Measurements from ENCODE around the gene ARL6IP6.

The ARL6IP6 gene

DNA sequence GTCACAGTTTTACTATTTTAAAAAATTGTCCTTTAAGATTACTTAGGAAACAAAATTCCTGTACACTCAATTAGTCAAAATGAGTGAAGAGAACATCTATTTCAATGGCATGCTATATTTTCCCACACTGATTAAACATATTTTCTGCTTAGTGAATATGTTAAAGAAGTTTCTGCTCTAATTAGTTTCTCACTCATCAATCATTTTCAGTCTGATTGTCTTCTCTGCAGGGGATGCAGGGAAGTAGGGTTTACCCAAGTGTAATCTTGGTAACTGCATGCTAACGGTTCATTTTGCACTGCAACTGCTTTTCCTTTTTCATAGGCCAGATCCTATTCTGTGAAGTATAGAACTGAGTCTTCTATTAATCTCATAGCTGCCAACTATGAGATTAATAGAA, 78.5 kb downstream of the ARL6IP6 start:
- no peak for DNase-seq

DNA sequence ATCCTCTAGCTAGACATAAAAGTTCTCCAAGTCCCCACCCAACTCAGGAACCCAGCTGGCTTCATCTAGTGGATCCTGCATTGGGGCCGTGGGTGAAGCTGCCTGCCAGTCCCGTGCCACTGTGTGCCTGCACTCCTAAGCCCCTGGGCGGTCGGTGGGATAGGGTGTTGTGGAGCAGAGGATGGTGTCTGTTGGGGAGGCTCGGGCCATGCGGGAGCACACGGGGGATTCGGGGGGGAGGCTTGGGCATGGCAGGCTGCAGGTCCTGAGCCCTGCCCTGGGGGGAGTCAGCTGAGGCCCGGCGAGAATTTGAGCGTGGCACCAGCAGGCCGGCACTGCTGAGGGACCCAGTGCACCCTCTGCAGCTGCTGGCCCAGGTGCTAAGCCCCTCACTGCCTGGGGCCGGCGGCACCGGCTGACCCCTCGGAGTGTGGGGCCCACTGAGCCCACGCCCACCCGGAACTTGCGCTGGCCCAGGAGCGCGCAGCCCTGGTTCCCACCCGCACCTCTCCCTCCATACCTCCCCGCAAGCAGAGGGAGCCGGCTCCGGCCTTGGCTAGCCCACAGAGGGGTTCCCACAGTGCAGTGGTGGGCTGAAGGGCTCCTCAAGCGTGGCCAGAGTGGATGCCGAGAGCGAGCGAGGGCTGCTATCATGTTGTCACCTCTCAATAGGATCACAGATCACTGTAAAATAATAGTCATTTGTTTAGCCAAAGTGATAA, 86.4 kb downstream of the ARL6IP6 start:
- DNase-seq: no peak

DNA sequence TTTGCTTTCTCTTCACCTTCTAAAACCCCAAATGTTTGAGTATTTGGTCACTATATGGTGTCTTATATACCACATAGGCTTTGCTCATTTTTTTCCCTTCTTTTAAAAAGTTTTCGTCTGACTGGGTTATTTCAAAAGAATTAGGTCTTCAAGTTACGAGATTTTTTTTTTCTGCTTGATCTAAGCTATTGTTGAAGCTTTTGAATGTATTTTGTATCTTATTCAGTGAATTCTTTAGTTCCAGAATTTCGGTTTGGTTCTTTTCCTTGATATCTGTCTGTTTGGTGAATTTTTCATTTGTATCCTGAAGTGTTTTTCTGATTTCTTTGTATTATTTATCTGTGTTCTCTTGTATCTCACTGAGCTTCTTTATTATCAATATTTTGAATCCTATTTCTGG, 93.5 kb downstream of the ARL6IP6 start:
- DNase-seq: no peak
